Activated T-helper 1 cell treated with anti-CD3 and anti-CD28 coated beads, Interleukin-2, amount 50 U/mL, for 16 hours (primary cell): ENCODE measurements around the gene OR2AT4.

Experiments
- DNase-seq, 2 donors: peaks; one replicate each; pipeline ENCODE4 v3.0.0-alpha.2; 2020; ENCODE audit warnings: low read depth in 1 of 2, low spot score in 1 of 2

Gene OR2AT4

GRCh38 chr11:75031771-75032549 is 64.7 kb downstream of the OR2AT4 start:
- DNase-seq: peak; percentile 30 to 39
